Mucosa of descending colon (tissue), 3 donors: ENCODE results near the gene GSG1L2. TPM values are rescaled to one million over a fixed set of nuclear protein-coding genes. Genes with fewer than 3 reads are reported as not detected.

ENCODE experiments used
- ATAC-seq: fragments of 200-7000 bp; cut with Tn5 transposase; one replicate; pipeline ENCODE4 v1.9.1; 2020; ENCODE audit warnings: mild to moderate bottlenecking, moderate library complexity
- DNase-seq, 3 donors: peaks; one replicate each; pipeline ENCODE4 v3.0.0-alpha.2; 2020
- H3K36me3 ChIP-seq: fragments of 200-600 bp; one replicate; pipeline ENCODE4 v1.8.0; 2021; ENCODE audit warnings: low read depth, mild to moderate bottlenecking
- H3K4me1 ChIP-seq: fragments of 200-600 bp; one replicate; pipeline ENCODE4 v1.8.0; 2021; ENCODE audit warnings: low read depth, mild to moderate bottlenecking
- H3K4me3 ChIP-seq: fragments of 200-600 bp; one replicate; pipeline ENCODE4 v1.8.0; 2021; ENCODE audit warnings: mild to moderate bottlenecking
- H3K9me3 ChIP-seq: fragments of 200-600 bp; one replicate; pipeline ENCODE4 v1.8.0; 2021; ENCODE audit warnings: mild to moderate bottlenecking
- CTCF ChIP-seq: fragments of 200-600 bp; IDR thresholded peaks from one replicate; pipeline ENCODE4 v1.8.0; 2022; ENCODE audit warnings: antibody characterized with exemption, mild to moderate bottlenecking
- intact Hi-C, 2 donors: fragments of 100-400 bp; cut with DNase I in 1 of 2; cut with micrococcal nuclease in 1 of 2; formaldehyde crosslinking; loops; one replicate each; pipeline versions ENCODE4 v1.11.0 to v1.11.1; 2022; cut with DNase I, micrococcal nuclease
- total RNA-seq, 3 donors: library from RNA; stranded (reverse); fragmentation: NEBNext Ultra II Directional in 2 of 3; extraction: Animal tissue kit (Norgen Biotek cat#: 25700) in 2 of 3; gene quantifications; one replicate each; pipeline versions ENCODE4 v1.2.1 to v1.2.4, GENCODE V29; 2021 to 2023
- donor health status: DM: no; HTN: no; CAD: no; lungs with moderate emphysema.
- donor health status: DM: no; HTN: no; CAD: no.
- donor health status: DM: no; HTN: yes; CAD: no.

GSG1L2 gene
- total RNA-seq, 3 donors from 2014 or later: not detected

- intact Hi-C loops: no loop called here
- H3K9me3 ChIP-seq: no peaks in the 10 kb centered on the region
- no peak for TF ChIP-seq CTCF
- H3K36me3 ChIP-seq: no peaks in the 10 kb centered on the region
- no peaks in the 10 kb centered on the region for H3K4me1 ChIP-seq
- no peak for ATAC-seq
- no peak for DNase-seq
- no peak overlapping the region for H3K4me3 ChIP-seq
Observed at GRCh38 chr17:9771465-9771864, 50.4 kb downstream of the GSG1L2 start.

- Histone ChIP-seq H3K9me3 (no peaks in the 10 kb centered on the region), H3K36me3 (no peaks in the 10 kb centered on the region), H3K4me3 (no peak overlapping the region), H3K4me1 (no peaks in the 10 kb centered on the region)
- ATAC-seq (no peak), DNase-seq (no peak)
- intact Hi-C loops: no loop called here
- TF ChIP-seq CTCF: no peak
Observed at GRCh38 chr17:9769036-9769695, 52.7 kb downstream of the GSG1L2 start.

- intact Hi-C loops: no loop called here
Observed at GRCh38 chr17:9768381-9768934, 53.4 kb downstream of the GSG1L2 start.

GRCh38 chr17:9767432-9767991, 54.4 kb downstream of the GSG1L2 start:
- no peak for TF ChIP-seq CTCF

More at GRCh38 chr17:9768381-9768934, 53.4 kb downstream of the GSG1L2 start:
- Histone ChIP-seq H3K9me3 (no peaks in the 10 kb centered on the region), H3K36me3 (no peaks in the 10 kb centered on the region), H3K4me3 (no peak overlapping the region), H3K4me1 (no peaks in the 10 kb centered on the region)
- TF ChIP-seq CTCF: peak; percentile 26
- ATAC-seq: peak; percentile 54
- peak in 1 of 3 donors; percentile 11 for DNase-seq

GRCh38 chr17:9766970-9767369, 54.9 kb downstream of the GSG1L2 start:
- intact Hi-C loops: no loop called here
- Histone ChIP-seq H3K4me3 (no peak overlapping the region), H3K9me3 (no peaks in the 10 kb centered on the region), H3K4me1 (no peaks in the 10 kb centered on the region), H3K36me3 (no peaks in the 10 kb centered on the region)
- no peak for TF ChIP-seq CTCF
- no peak for DNase-seq
- ATAC-seq: no peak

More at GRCh38 chr17:9767432-9767991, 54.4 kb downstream of the GSG1L2 start:
- H3K4me1 ChIP-seq: no peaks in the 10 kb centered on the region
- ATAC-seq: no peak
- H3K36me3 ChIP-seq: no peaks in the 10 kb centered on the region
- no peaks in the 10 kb centered on the region for H3K9me3 ChIP-seq
- intact Hi-C loops: no loop called here
- DNase-seq: no peak
- no peak overlapping the region for H3K4me3 ChIP-seq
